DMS114 treated with DMSO at 0.1 percent for 48 hours (cell line): Measurements from ENCODE around the gene CASS4.
"Not testable (repeated sequence)": the region's sequence is repeated elsewhere in the genome, so short reads cannot be mapped to it uniquely, and the experiment has no call there.

ENCODE experiments used
- DNase-seq: peaks from one replicate; lab custom pipeline; 2025; ENCODE audit not compliant: unreplicated experiment; lab: John Stamatoyannopoulos, UW

Gene CASS4

GRCh38 chr20:56391596-56392131 is 20.4 kb upstream of the CASS4 start:
- DNase-seq = no peak

GRCh38 chr20:56392132-56392880 is 19.8 kb upstream of the CASS4 start, which contains the start of the genes AURKA and CSTF1:
Gene AURKA, minus strand, starts transcription at chr20:56392215. Its CDS starts 4,018 bp downstream, at chr20:56388197.
Gene CSTF1, plus strand, starts transcription at chr20:56392645. Its CDS starts 2,908 bp downstream, at chr20:56395553.
- peak; percentile 93 for DNase-seq

GRCh38 chr20:56392881-56393482 is 19.1 kb upstream of the CASS4 start:
- no peak for DNase-seq

DNA sequence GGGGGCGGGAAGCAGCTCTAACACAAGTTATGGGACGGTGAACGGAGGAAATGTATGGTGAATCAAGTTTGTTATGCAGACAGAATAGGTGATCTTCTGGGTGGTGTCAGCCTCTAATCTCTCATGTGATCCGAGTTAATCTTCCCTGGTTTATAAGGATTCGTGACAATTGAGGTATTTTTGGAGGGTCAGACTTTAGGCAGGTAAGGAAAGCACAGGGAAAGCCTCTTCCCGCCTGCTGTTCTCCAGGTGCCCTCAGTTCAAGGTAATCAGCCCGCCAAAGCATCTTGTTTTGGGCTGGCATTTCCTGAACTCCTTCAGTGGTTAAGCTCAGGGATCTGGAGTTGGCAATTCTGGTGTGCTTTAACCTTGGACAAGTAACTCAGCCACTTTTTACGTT is 18.4 kb upstream of the CASS4 start:
- no peak for DNase-seq

DNA sequence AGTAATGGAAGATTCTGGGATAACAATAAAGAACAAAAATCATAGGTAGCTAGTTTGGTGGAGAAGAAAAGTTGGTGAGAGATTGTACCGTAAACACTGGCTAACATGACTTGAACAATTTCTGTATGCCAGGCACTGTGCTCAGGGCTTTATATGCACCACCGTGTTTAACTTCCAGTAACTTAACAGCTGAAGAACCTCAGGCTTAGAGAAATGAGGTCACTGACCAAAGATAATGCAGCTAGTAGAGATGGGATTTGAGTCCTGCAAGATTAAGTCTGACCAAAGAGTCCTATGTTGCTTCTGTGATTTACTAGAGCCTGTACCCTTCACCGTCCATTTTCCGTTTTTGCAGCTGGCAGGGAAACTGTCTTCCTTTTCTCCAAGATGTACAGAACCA is 16.9 kb upstream of the CASS4 start:
- no peak for DNase-seq

DNA sequence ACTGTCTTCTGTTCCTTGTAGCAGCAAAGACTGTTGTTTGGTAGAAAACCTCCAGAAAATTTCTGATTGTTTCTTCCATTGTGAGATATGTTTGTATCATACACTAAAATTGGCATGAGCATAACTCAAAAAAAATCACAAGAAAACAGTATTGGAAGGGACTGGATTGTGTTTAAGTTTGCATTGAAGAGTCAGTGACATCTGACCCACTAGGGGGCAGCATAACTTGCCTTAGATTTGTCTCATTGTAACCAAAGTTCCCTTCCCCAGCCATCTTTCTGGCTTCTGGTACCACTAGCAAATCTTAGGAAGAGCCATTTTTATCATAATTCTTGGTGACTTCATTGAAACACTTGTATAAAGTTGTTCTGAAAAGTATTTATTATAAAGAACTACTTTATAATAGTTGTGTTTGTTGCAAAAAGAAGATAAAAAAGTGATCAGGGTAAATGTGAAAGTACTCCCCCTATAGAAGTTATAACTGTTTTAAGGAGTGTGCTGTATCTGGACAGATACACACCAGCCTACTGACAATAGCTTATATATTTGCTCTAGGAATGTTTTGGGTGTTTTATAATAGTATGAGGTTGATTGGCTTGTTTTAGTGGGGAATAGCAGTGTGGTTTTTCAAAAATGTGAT is 11.9 kb upstream of the CASS4 start:
- peak; percentile 32 for DNase-seq

DNA sequence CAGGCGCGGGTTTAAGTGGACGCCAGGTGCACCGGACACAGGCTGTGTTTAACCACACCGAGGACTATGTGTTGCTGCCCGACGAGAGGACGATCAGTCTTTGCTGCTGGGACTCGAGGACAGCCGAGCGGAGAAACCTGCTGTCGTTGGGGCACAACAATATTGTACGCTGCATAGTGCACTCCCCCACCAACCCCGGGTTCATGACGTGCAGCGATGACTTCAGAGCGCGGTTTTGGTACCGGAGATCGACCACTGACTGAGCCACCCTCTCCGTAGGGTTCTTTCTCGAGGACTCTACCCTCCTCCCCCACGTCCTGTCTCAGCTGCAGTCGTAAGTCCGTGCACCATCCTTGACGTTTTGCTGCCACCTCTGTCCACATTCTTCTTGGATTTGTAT is 8.6 kb upstream of the CASS4 start:
- DNase-seq = no peak

DNA sequence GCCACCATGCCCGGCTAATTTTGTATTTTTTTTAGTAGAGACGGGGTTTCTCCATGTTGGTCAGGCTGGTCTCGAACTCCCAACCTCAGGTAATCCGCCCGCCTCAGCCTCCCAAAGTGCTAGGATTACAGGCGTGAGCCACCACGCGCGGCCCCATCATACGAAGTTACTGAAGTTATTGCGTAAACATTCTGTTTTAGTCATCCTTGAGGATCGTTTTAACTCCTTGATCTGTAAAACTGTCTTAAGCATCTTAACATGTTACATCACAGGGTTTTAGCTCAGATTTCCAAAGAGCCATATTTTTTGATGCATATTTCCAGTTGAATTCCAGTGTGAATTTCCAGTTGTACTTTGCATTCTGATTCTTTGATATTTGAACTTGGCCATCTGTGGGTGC is 6.7 kb upstream of the CASS4 start:
- not testable (repeated sequence) for DNase-seq

GRCh38 chr20:56406910-56407309 is 5.2 kb upstream of the CASS4 start:
- no peak for DNase-seq

DNA sequence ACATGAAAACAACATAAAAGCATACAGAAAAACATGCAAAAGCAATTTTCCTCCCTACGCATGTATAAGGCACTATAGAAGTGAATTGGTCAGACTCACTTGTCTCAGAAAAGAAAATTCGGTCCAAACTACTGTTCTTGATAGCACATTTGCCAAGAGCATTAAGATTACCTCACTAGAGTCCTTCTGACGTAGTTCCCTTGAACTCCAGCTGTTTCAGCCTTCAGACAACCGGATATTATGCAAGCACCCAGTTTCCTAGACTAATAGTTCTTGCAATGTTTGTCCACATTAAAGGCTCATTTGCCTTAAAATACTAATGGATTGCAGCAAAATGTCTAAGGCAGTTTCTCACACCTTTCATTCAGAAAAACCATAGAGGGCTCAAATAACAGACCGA is 2.5 kb upstream of the CASS4 start:
- DNase-seq = no peak

DNA sequence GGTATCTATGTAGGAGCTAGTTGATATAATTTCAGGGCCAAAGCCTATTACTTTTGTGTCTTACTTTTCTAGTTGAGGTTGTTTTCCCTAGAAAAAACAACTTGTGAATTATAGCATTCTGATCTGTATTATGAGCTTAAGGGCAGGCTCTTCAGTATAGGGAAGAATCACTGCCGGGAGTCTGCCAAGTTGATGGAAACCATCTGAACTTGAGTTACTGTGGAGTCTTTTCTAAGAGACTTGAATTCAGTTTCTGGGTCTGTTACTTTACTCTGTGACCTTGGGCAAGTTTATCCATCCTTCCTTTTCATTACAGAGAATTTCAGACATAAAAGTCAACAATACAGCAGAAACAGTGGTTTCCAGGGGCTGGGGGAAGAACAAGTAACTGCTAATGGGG is 2.1 kb upstream of the CASS4 start:
- no peak for DNase-seq

DNA sequence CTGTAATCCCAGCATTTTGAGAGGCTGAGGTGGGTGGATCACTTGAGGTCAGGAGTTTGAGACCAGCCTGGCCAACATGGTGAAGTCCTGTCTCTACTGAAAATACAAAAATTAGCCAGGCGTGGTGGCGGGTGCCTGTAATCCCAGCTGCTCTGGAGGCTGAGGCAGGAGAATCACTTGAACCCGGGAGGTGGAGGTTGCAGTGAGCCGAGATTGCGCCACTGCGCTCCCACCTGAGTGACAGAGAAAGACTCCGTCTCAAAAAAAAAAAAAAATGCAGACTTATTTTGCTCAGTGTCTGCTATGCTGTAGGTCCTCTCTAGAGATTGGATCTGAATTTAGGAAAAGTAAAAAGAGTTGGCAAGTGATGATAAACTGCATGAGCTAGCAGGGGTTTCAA is 773 bp upstream of the CASS4 start:
- not testable (repeated sequence) for DNase-seq

DNA sequence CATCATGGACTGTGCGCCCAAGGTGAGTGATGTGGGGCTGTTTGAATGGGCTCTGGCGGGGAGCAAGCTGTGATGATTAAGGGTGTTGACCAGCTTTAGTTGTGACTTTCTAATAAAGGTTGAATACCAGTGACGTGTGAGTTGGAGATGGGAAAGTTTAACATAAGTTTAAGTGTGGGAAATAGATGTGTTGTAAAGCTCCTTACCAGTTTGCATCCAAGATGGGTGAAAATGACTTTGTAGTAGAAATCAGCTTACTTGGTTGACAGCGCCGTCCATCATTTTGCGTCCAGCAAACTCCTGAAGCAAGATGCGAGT is 372 bp downstream of the CASS4 start:
- DNase-seq = no peak

DNA sequence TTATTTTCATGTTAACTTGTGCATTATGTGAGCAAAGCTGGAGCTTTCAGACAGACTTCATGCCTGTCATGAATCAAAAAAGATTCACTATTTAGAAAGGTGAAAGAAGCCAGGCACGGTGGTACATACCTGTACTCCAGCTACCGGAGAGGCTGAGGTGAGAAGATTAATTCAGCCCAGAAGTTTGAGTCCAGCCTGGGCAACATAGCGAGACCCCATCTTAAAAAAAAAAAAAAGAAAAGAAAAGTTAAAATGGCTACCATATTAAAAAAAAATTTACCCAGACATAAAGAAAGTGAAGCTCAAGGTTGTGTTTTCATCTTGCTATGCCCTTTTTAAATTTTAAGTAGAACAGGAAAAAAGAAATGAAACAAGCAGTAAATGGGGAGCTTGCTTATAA is 889 bp downstream of the CASS4 start:
- no peak for DNase-seq

DNA sequence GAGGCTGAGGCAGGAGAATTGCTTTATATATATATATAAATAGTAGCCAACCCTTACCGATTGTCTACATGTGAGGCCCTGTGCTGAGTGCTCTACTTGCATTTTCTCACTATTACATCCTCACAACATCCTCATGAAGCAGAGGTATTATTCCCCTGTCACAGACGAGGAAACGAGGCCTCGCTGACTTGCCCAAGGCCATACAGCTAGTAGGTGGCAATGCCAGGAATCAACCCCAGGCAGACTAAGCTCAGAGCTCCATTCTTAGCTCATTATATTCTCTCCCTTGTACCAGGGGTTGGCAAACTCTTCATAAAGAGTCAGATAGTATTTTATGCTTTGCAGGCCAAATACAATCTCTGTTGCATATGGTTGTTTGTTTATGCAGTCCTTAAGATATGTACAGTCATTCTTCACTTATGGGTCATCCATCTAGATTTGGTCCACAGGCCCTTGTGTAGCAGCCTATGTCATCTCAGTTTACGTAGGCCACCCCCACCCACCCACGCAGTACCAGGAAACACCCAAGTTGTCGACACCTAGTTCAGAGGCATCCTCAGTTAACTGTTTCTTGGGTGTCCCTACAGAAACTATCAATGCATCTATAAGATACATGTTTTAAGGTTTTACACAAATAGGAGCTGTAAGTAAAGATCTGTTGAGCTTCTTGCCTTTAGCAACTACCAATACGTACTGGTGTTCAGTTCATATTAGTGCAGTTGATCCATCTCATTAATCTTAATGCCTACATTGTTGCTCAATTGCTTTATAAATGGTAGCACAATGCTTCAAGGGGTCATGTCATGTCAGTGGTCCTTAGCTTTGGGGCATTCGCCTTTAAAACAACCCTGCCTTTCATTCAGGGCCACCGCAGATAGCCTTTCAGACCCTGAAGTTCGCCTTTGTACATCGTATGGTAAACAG is 3.0 kb downstream of the CASS4 start:
- no peak for DNase-seq

DNA sequence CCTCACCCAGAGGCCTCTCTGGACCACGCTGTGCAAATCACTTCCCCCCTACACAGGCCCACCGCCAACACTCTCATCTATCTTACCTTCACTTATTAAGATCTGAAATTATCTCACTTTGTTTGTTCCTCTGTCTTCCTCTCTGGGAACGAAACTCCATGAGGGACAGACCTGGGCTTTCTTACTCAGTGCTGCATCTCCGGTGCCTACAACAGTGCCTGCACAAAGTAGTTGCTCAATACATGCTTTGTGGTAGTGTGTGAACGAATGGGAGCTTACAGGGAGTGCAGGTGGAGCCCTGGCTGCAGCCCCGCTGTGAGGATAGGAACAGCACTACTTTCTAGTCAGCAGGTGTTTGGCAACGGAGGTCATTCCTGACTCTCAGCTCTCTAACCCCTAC is 5.3 kb downstream of the CASS4 start:
- DNase-seq = no peak

DNA sequence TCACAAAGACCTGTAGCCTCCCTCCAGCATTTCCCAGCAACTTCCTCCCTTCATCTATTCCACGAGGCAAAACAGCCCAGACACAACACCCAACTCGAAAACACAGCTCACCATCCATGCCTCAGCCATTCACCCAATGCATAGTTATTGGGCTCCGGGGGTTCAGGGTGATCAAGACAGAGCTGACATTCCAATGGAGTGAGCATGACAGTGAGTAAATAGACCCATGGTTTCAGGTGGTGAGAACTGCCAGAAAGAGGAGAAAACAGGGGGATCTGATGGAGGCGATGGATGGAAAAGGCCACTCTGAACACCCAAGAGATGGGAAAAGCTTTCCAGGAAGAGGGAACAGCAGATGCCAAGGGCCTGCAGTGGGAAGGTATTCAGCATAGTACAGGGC is 5.9 kb downstream of the CASS4 start:
- no peak for DNase-seq

DNA sequence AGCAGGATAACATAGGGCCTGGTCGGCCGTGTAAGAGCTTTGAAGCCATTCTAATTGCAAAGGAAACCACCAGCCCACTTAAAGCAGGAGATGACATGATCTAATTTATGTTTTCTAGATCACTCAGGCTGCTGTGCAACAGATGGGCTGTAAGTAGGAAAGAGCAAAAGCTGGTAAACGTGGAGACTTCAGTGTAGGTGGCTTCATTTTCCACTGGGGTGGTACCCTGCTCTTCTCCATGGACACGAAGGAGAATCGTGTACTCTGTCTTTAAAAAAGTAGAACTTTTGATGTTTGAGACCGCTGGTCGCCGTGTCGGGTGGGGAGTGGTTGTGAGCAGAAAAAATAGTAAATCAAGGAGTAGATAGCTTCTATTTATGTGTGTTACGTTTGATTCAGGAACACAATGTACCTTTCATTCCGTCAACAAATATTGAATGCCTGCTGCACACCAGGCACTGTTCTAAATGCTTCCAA is 6.4 kb downstream of the CASS4 start:
- no peak for DNase-seq

- no peak for DNase-seq
These were observed 8.0 kb downstream of the CASS4 start for GRCh38 chr20:56420028-56420427.

DNA sequence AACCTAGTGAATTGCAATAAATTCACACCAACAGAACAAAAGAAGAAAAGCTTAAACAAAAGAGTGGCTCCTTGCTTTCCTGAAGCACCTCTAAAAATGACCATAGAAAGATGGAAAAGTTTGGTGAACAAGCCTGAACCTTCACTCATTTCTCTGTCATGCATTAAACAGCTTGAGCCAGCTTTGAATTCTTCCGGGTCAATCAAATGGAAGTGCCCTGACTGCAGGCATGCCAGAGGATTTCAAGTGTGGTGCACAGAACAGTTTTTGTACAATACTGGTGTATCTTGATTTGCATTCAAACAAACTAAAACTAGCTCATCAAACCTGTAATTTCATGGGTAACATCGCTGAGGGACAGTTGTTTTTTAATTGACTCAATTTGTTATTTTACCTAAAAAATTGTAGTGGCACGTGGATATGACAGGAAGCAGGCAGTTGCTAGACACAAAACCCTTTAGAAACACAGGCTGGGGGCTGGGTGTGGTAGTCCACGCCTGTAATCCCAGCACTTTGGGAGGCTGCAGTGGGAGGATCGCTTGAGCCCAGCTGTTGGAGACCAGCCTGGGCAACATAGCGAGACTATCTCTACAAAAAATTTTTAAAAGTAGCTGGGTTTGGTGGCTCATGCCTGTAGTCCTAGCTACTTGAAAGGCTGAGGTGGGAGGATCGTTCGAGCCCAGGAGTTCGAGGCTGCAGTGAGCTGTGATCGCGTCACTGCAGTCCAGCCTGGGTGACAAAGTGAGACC is 9.1 kb downstream of the CASS4 start:
- DNase-seq = no peak
